Epithelial cell of esophagus (primary cell): ENCODE results near the gene MT4.

ENCODE experiments used
- DNase-seq: peaks from one replicate; pipeline ENCODE4 v3.0.0; 2010; ENCODE audit warnings: low read depth
- H3K4me3 ChIP-seq: 2 replicates; pipeline ENCODE4 v1.5.1; 2011; ENCODE audit warnings: mild to moderate bottlenecking, low read length, control low read depth
- TF ChIP-seq, protein P1 (sequence below): IDR thresholded peaks from 2 replicates; pipeline ENCODE4 v1.5.1; 2011; ENCODE audit warnings: low read depth, mild to moderate bottlenecking, low read length, control low read depth, inconsistent platforms; ENCODE audit not compliant: insufficient read depth; ENCODE audit errors: missing control alignments

Gene MT4

DNA sequence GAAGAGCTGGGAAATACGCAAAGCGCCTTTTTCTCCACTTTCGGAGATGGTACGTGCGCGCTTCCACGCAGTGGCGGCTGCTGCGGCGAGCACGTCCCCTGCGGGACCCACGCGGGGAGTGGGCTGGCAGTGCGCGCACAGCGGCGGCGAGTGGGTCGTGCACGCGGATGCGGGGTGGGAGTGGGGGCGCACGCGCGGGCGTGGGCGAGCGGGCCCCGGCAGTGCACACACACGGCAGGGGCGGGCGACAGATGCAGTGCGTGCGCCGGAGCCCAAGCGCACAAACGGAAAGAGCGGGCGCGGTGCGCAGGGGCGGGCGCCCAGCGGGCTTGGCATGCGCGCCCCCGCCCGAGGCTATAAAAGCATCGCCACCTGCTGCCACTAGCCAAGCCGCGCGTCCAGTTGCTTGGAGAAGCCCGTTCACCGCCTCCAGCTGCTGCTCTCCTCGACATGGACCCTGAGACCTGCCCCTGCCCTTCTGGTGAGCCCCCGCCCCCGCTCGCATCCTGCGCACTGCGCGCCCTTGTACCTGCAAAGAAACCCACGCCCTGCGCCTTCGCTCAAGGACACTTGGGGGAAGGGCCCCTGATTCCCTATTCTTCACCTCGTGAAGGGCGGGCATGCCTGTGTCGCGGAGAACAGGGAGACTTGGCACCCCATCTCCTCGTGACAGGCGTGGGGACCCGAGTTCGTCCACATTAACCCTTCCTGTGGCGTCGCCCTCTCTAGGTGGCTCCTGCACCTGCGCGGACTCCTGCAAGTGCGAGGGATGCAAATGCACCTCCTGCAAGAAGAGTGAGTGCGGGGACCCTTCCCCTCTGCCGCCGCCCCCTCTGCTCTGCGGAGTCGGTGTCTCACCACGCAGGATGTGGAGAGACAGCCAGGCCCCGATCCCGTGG is 24.5 kb downstream of the MT4 start, which contains the start of gene MT3:
MT3 (plus strand) TSS at position 388 of the 899 bp plus-strand sequence; CDS start at position 451, 63 bp downstream.
- H3K4me3 ChIP-seq = no peak within 1 kb of the TSS
- DNase-seq = peak; percentile 32
- TF ChIP-seq, protein P1, sequence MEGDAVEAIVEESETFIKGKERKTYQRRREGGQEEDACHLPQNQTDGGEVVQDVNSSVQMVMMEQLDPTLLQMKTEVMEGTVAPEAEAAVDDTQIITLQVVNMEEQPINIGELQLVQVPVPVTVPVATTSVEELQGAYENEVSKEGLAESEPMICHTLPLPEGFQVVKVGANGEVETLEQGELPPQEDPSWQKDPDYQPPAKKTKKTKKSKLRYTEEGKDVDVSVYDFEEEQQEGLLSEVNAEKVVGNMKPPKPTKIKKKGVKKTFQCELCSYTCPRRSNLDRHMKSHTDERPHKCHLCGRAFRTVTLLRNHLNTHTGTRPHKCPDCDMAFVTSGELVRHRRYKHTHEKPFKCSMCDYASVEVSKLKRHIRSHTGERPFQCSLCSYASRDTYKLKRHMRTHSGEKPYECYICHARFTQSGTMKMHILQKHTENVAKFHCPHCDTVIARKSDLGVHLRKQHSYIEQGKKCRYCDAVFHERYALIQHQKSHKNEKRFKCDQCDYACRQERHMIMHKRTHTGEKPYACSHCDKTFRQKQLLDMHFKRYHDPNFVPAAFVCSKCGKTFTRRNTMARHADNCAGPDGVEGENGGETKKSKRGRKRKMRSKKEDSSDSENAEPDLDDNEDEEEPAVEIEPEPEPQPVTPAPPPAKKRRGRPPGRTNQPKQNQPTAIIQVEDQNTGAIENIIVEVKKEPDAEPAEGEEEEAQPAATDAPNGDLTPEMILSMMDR = no peak

DNA sequence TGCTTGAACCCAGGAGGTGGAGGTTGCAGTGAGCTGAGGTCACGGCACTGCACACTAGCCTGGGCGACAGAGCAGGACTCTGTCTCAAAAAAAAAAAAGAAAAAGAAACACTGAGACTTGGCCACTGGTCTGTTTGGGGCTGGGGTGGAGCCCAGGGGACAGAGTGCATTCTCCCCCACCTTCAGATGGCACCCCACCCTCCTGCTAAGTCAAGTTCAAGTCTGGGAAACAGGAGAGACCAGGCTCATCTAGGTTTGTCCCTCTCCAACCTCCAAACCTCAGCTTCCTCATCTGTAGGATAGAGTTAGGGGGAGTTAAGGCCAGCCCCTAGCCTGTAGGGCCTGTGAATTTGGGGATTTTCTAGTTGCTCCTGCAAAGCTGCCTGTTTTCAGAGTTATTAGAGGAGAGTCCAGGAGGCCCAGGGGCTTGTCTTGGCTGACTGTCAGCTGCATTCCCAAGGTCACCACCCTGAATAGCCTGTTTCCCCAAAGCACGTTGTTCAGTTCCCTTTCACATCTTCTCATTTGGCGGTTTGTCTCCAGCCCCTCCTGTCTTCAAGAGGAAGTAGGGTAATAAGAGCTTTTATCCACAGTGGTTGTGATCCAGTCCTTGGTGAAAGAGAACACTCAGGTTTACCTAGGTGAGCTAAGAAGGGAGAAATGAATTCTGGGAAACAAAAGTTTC is 26.6 kb downstream of the MT4 start:
- H3K4me3 ChIP-seq = no peak overlapping the region
- TF ChIP-seq, protein P1 = no peak
- no peak for DNase-seq

DNA sequence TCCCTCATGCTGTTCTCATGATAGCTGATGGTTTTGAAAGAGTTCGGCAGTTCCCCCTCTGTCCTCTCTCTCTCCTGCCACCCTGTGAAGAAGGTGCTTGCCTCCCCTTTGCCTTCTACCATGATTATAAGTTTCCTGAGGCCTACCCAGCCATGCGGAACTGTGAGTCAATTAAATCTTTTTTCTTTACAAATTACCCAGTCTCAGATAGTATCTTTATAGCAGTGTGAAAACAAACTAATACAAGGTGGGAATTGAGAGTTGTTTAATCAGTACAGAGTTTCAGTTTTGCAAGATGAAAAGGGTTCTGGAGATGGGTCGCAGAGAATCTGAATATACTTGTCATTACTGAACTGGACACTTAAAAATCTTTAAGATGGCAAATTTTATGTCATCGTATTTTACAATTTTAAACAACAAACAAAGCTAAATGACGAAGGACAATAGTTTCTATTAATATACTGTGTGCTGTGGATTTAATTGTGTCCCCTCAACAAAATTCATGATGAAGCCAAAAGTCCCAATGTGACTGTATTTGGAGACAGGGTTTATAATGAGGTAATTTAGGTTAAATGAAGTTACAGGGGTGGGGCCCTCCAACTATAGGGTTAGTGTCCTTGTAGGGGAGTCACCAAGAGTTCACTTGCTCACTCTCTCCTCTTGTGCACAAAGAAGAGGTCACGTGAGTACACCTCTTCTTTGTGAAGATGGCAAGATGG is 28.9 kb downstream of the MT4 start:
- TF ChIP-seq, protein P1 = no peak
- no peak overlapping the region for H3K4me3 ChIP-seq
- no peak for DNase-seq

DNA sequence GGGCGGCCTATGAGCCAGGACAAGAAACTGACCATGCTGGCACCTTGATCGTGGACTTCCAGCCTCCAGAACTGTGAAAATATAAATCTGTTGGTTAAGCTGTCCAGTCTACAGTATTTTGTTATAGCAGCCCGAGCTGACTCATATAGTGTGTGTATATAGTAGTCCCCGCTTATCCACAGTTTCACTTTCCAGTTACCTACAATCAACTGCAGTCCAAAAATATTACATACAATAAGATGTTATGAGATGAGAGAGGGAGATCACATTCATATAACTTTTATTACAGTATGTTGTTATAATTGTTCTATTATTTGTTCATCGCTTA is 29.4 kb downstream of the MT4 start:
- no peak for DNase-seq
- no peak overlapping the region for H3K4me3 ChIP-seq
- TF ChIP-seq, protein P1 = no peak

DNA sequence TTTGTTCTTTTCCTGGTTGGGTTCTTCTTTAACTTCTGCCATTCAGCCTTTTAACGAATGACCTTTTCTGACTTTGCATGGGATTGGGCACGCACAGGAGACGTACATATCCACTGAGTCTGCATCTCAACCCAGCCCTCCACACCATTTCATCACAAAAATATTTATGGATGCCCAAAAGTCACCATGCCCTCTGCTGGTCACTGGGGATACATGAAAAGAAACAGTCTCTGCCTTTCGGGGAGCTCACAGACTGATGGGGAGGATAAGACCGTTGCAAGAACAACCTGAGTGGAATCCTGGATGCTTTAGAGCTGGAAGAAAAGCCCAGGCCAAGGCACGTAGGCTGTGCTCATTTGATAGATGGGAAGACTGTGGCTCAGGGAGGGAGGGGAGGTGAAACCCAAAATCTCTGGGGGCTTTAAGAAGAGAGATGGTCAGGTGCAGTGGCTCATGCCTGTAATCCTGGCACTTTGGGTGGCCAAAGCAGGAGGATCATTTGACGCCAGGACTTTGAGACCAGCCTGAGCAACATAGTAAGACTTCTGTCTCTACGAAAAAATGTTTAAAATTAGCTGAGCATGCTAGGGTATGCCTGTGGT is 35.6 kb downstream of the MT4 start:
- DNase-seq = peak; percentile 72
- H3K4me3 ChIP-seq = no peak overlapping the region
- TF ChIP-seq, protein P1 = peak; percentile 75

DNA sequence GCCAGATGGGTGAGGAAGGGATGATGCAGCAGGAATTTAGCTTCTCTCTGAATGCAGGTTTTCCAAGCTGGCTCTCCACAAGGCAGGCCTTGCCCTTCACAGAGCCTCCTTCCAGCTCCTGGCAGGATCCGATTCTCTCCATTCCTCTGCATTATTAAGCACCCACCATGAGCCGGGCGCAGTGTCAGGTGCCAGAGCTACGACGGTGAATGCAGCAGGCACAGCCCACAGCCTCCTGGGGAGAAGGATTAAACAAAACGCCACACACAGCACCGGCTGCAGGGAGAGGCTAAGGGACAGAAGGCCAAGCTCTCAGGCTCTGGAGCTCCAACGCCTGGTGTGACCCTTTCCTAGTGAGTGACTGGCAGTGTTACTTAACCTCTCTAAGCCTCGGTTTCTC is 36.5 kb downstream of the MT4 start:
- TF ChIP-seq, protein P1 = no peak
- no peak overlapping the region for H3K4me3 ChIP-seq
- DNase-seq = no peak
